Measurements from ENCODE around the gene ARL14EP.

The ARL14EP gene

GRCh38 chr11:30360741-30361140 is 37.8 kb downstream of the ARL14EP start:
- ChIA-PET CTCF (no interaction called here), POLR2A (no interaction called here)
- DNase-seq (ENCODE audit: extremely low spot score), result no peak
- TF ChIP-seq NFRKB (IDR thresholded peaks at IDR 0.05) (no peak), HDGF (IDR thresholded peaks at IDR 0.05; ENCODE audit: borderline replicate concordance) (no peak), SUZ12 (IDR thresholded peaks at IDR 0.05) (no peak), ARNT (IDR thresholded peaks at IDR 0.05) (no peak), FOXA1 (IDR thresholded peaks at IDR 0.05) (no peak), ZNF384 (IDR thresholded peaks at IDR 0.05) (no peak), PKNOX1 (IDR thresholded peaks at IDR 0.05) (no peak), FOXM1 (IDR thresholded peaks at IDR 0.05; ENCODE audit: borderline replicate concordance) (no peak), BHLHE40 (IDR thresholded peaks at IDR 0.05; ENCODE audit: borderline replicate concordance) (no peak), SP1 (IDR thresholded peaks at IDR 0.05) (no peak), L3MBTL2 (conservative IDR thresholded peaks at IDR 0.05) (no peak), ELF4 (IDR thresholded peaks at IDR 0.05) (no peak), CTBP1 (IDR thresholded peaks at IDR 0.05; ENCODE audit: borderline replicate concordance) (no peak), LEF1 (IDR thresholded peaks at IDR 0.05; ENCODE audit: borderline replicate concordance) (no peak), FOXK2 (IDR thresholded peaks at IDR 0.05) (no peak), TARDBP (IDR thresholded peaks at IDR 0.05) (no peak)

GRCh38 chr11:30364139-30364836 is 41.4 kb downstream of the ARL14EP start:
- CTCF ChIA-PET, result no interaction called here
- POLR2A ChIA-PET, result no interaction called here
- no peak for DNase-seq (ENCODE audit: extremely low spot score)
- TF ChIP-seq BHLHE40 (IDR thresholded peaks at IDR 0.05; ENCODE audit: borderline replicate concordance) (no peak), SUZ12 (IDR thresholded peaks at IDR 0.05) (no peak)

GRCh38 chr11:30364837-30365482 is 42.1 kb downstream of the ARL14EP start:
- DNase-seq (ENCODE audit: extremely low spot score), result no peak
- ChIA-PET POLR2A (no interaction called here), CTCF (no interaction called here)
- TF ChIP-seq SP1 (IDR thresholded peaks at IDR 0.05), result no peak
- no peak for TF ChIP-seq LEF1 (IDR thresholded peaks at IDR 0.05; ENCODE audit: borderline replicate concordance)
- TF ChIP-seq ARNT (IDR thresholded peaks at IDR 0.05), result no peak
- TF ChIP-seq ZNF384 (IDR thresholded peaks at IDR 0.05), result no peak
- no peak for TF ChIP-seq FOXA1 (IDR thresholded peaks at IDR 0.05)
- TF ChIP-seq FOXK2 (IDR thresholded peaks at IDR 0.05), result no peak
- TF ChIP-seq NFRKB (IDR thresholded peaks at IDR 0.05), result no peak
- TF ChIP-seq FOXM1 (IDR thresholded peaks at IDR 0.05; ENCODE audit: borderline replicate concordance), result no peak
- TF ChIP-seq CTBP1 (IDR thresholded peaks at IDR 0.05; ENCODE audit: borderline replicate concordance), result no peak
- no peak for TF ChIP-seq HDGF (IDR thresholded peaks at IDR 0.05; ENCODE audit: borderline replicate concordance)
- TF ChIP-seq PKNOX1 (IDR thresholded peaks at IDR 0.05), result no peak

- CTCF ChIA-PET, result no interaction called here
- TF ChIP-seq FOXA1 (IDR thresholded peaks at IDR 0.05) (no peak), SP1 (IDR thresholded peaks at IDR 0.05) (no peak), LEF1 (IDR thresholded peaks at IDR 0.05; ENCODE audit: borderline replicate concordance) (no peak), FOXM1 (IDR thresholded peaks at IDR 0.05; ENCODE audit: borderline replicate concordance) (no peak), SUZ12 (IDR thresholded peaks at IDR 0.05) (no peak), ELF4 (IDR thresholded peaks at IDR 0.05) (no peak), NFRKB (IDR thresholded peaks at IDR 0.05) (no peak), CTBP1 (IDR thresholded peaks at IDR 0.05; ENCODE audit: borderline replicate concordance) (no peak), L3MBTL2 (conservative IDR thresholded peaks at IDR 0.05) (no peak), ZNF384 (IDR thresholded peaks at IDR 0.05) (no peak)
- POLR2A ChIA-PET, result no interaction called here
- no peak for DNase-seq (ENCODE audit: extremely low spot score)
Measured at GRCh38 chr11:30365793-30366517, 43.1 kb downstream of the ARL14EP start.

GRCh38 chr11:30368394-30368793 is 45.5 kb downstream of the ARL14EP start:
- CTCF ChIA-PET, result no interaction called here
- TF ChIP-seq TARDBP (IDR thresholded peaks at IDR 0.05) (no peak), ZNF384 (IDR thresholded peaks at IDR 0.05) (no peak)
- DNase-seq (ENCODE audit: extremely low spot score), result no peak
- POLR2A ChIA-PET, result no interaction called here

- DNase-seq (ENCODE audit: extremely low spot score), result no peak
- ChIA-PET CTCF (no interaction called here), POLR2A (no interaction called here)
- TF ChIP-seq NFRKB (IDR thresholded peaks at IDR 0.05), result no peak
- no peak for TF ChIP-seq L3MBTL2 (conservative IDR thresholded peaks at IDR 0.05)
- TF ChIP-seq HDGF (IDR thresholded peaks at IDR 0.05; ENCODE audit: borderline replicate concordance), result no peak
- no peak for TF ChIP-seq TARDBP (IDR thresholded peaks at IDR 0.05)
- TF ChIP-seq CTBP1 (IDR thresholded peaks at IDR 0.05; ENCODE audit: borderline replicate concordance), result no peak
- no peak for TF ChIP-seq ELF4 (IDR thresholded peaks at IDR 0.05)
- TF ChIP-seq PKNOX1 (IDR thresholded peaks at IDR 0.05), result no peak
- TF ChIP-seq ZNF384 (IDR thresholded peaks at IDR 0.05), result no peak
- no peak for TF ChIP-seq ARNT (IDR thresholded peaks at IDR 0.05)
- no peak for TF ChIP-seq BHLHE40 (IDR thresholded peaks at IDR 0.05; ENCODE audit: borderline replicate concordance)
- TF ChIP-seq FOXM1 (IDR thresholded peaks at IDR 0.05; ENCODE audit: borderline replicate concordance), result no peak
Measured at GRCh38 chr11:30370164-30370563, 47.3 kb downstream of the ARL14EP start.

All from HEK293T (cell line).